RCC 7860 (cell line): ENCODE results near the gene AFAP1.

Source experiments
- DNase-seq: peaks from one replicate; pipeline ENCODE4 v3.0.0-alpha.2; 2015; ENCODE audit warnings: low spot score
- FAIRE-seq: peaks from 2 replicates; lab custom pipeline; 2012; peaks lifted over from hg19 to GRCh38; lab: Jason Lieb, UNC

AFAP1 gene

GRCh38 chr4:7872264-7872771 lies 67.3 kb downstream of the AFAP1 start:
- DNase-seq, result no peak
- FAIRE-seq, result no peak

GRCh38 chr4:7871356-7871755 lies 68.3 kb downstream of the AFAP1 start:
- DNase-seq, result no peak
- FAIRE-seq, result no peak

- no peak for DNase-seq
- no peak for FAIRE-seq
Measured at GRCh38 chr4:7868892-7869471, 70.7 kb downstream of the AFAP1 start.

- FAIRE-seq (no peak), DNase-seq (no peak)
Measured at GRCh38 chr4:7868436-7868775, 71.3 kb downstream of the AFAP1 start.

GRCh38 chr4:7867701-7868435 lies 71.8 kb downstream of the AFAP1 start:
- peak; percentile 44 for DNase-seq
- no peak for FAIRE-seq

GRCh38 chr4:7867191-7867590 lies 72.5 kb downstream of the AFAP1 start:
- DNase-seq (no peak), FAIRE-seq (no peak)

- FAIRE-seq (no peak), DNase-seq (no peak)
Measured at GRCh38 chr4:7865533-7865932, 74.1 kb downstream of the AFAP1 start.

- no peak for DNase-seq
- FAIRE-seq, result no peak
Measured at GRCh38 chr4:7864685-7865084, 75.0 kb downstream of the AFAP1 start.

GRCh38 chr4:7863911-7864681 lies 75.6 kb downstream of the AFAP1 start:
- no peak for DNase-seq
- no peak for FAIRE-seq

- FAIRE-seq (no peak), DNase-seq (no peak)
Measured at GRCh38 chr4:7862561-7863192, 77.0 kb downstream of the AFAP1 start.

GRCh38 chr4:7861440-7861881 lies 78.2 kb downstream of the AFAP1 start:
- no peak for FAIRE-seq

GRCh38 chr4:7860600-7861163 lies 79.0 kb downstream of the AFAP1 start:
- DNase-seq (no peak), FAIRE-seq (no peak)

More at GRCh38 chr4:7861440-7861881, 78.2 kb downstream of the AFAP1 start:
- DNase-seq, result peak; percentile 74

- DNase-seq, result no peak
- FAIRE-seq, result no peak
Measured at GRCh38 chr4:7859326-7859725, 80.3 kb downstream of the AFAP1 start.

GRCh38 chr4:7858498-7858897 lies 81.2 kb downstream of the AFAP1 start:
- no peak for FAIRE-seq

GRCh38 chr4:7857993-7858392 lies 81.7 kb downstream of the AFAP1 start:
- DNase-seq, result no peak
- no peak for FAIRE-seq

More at GRCh38 chr4:7858498-7858897, 81.2 kb downstream of the AFAP1 start:
- DNase-seq, result no peak

- no peak for FAIRE-seq
- DNase-seq, result no peak
Measured at GRCh38 chr4:7857238-7857701, 82.4 kb downstream of the AFAP1 start.

- no peak for FAIRE-seq
- DNase-seq, result no peak
Measured at GRCh38 chr4:7855731-7856130, 83.9 kb downstream of the AFAP1 start.

- DNase-seq (no peak), FAIRE-seq (no peak)
Measured at GRCh38 chr4:7854697-7855370, 84.8 kb downstream of the AFAP1 start.

GRCh38 chr4:7854216-7854615 lies 85.4 kb downstream of the AFAP1 start:
- DNase-seq, result no peak
- no peak for FAIRE-seq

GRCh38 chr4:7853271-7853670 lies 86.4 kb downstream of the AFAP1 start:
- FAIRE-seq (no peak), DNase-seq (no peak)
